BJ (cell line): ENCODE measurements around the gene RNPEPL1. TPM values are rescaled to one million over a fixed set of nuclear protein-coding genes. Genes with fewer than 3 reads are reported as not detected.

Experiments
- CTCF ChIA-PET: fragments of 350-600 bp; formaldehyde crosslinking; extraction: SDS; loops from one replicate; lab custom pipeline; 2021; ENCODE audit warnings: antibody characterized with exemption, inconsistent platforms; lab: Yijun Ruan, JAX
- POLR2A ChIA-PET: fragments of 300-600 bp; sonication (Branson Sonifier 250); formaldehyde crosslinking; extraction: SDS; loops from one replicate; lab custom pipeline; 2021; ENCODE audit warnings: antibody characterized with exemption; lab: Charles Lee
- DNase-seq: peaks from one replicate; pipeline ENCODE4 v3.0.0-alpha.2; 2011; ENCODE audit warnings: low read depth
- H3K27me3 ChIP-seq: 2 replicates; pipeline ENCODE4 v1.6.0; 2011; ENCODE audit warnings: low read length; ENCODE audit not compliant: control insufficient read depth, insufficient read depth
- H3K36me3 ChIP-seq: 2 replicates; pipeline ENCODE4 v1.5.1; 2011; ENCODE audit warnings: low read length; ENCODE audit not compliant: control insufficient read depth, insufficient read depth
- H3K4me3 ChIP-seq: 2 replicates; pipeline ENCODE4 v1.5.1; 2011; ENCODE audit warnings: low read depth, mild to moderate bottlenecking, control low read depth, low read length
- CTCF ChIP-seq: IDR thresholded peaks from 2 replicates; pipeline ENCODE4 v1.5.1; 2011; ENCODE audit warnings: low read depth, mild to moderate bottlenecking, control low read depth, inconsistent platforms, low read length, moderate library complexity; ENCODE audit not compliant: insufficient read depth
- polyA plus RNA-seq: library from polyadenylated mRNA; depleted of rRNA; stranded (reverse); fragments of >200 nt; gene quantifications from 2 replicates; pipeline ENCODE4 v1.2.3, GENCODE V29; 2011

Gene RNPEPL1
- polyA plus RNA-seq, 1 experiment, result 12.7 TPM

- Histone ChIP-seq H3K4me3 (no peak overlapping the region), H3K36me3 (no peaks in the 10 kb centered on the region), H3K27me3 (no peaks in the 10 kb centered on the region)
- ChIA-PET POLR2A (no interaction called here), CTCF (interaction anchor here (0.5 to 2.2 kb wide), 5 partner anchors 10 to 795 kb away, joined by 3 to 6 read pairs (median 4); no protein-coding TSS in a partner anchor)
- TF ChIP-seq CTCF, result no peak
- no peak for DNase-seq
Observed at GRCh38 chr2:240563951-240564560, 4.2 kb upstream of the RNPEPL1 start.

GRCh38 chr2:240564561-240565332 is 3.5 kb upstream of the RNPEPL1 start:
- no peak for DNase-seq
- no peaks in the 10 kb centered on the region for H3K27me3 ChIP-seq
- no peak for TF ChIP-seq CTCF
- no peak overlapping the region for H3K4me3 ChIP-seq
- ChIA-PET POLR2A (no interaction called here), CTCF (interaction anchor here (1.1 to 3.1 kb wide), 4 partner anchors 11 to 27 kb away, joined by 4 to 34 read pairs (median 6); partner anchors contain the start of gene CAPN10)
- H3K36me3 ChIP-seq, result no peaks in the 10 kb centered on the region

GRCh38 chr2:240565333-240566202 is 2.7 kb upstream of the RNPEPL1 start:
- DNase-seq, result no peak
- Histone ChIP-seq H3K27me3 (no peaks in the 10 kb centered on the region), H3K36me3 (no peaks in the 10 kb centered on the region), H3K4me3 (no peak overlapping the region)
- ChIA-PET POLR2A (interaction anchor here (1.0 kb wide), 1 partner anchor 8 kb away, joined by 3 read pairs; no protein-coding TSS in a partner anchor), CTCF (interaction anchor here (1.1 to 3.1 kb wide), 9 partner anchors 12 to 262 kb away, joined by 3 to 34 read pairs (median 5); partner anchors contain the start of gene CAPN10)
- no peak for TF ChIP-seq CTCF

- no peak for DNase-seq
- CTCF ChIA-PET, result interaction anchor here (1.1 to 3.1 kb wide), 10 partner anchors 13 to 261 kb away, joined by 3 to 34 read pairs (median 5); partner anchors contain the start of gene CAPN10
- POLR2A ChIA-PET, result interaction anchor here (1.0 kb wide), 1 partner anchor 9 kb away, joined by 3 read pairs; no protein-coding TSS in a partner anchor
Observed at GRCh38 chr2:240566203-240567136, 1.8 kb upstream of the RNPEPL1 start.

More at GRCh38 chr2:240566203-240567136, 1.8 kb upstream of the RNPEPL1 start:
- H3K4me3 ChIP-seq, result peak overlapping the region; percentile 25
- no peaks in the 10 kb centered on the region for H3K36me3 ChIP-seq
- TF ChIP-seq CTCF, result peak; percentile 77
- no peaks in the 10 kb centered on the region for H3K27me3 ChIP-seq
